Posterior vena cava (tissue), 2 donors: ENCODE measurements around the gene ST14. TPM values are rescaled to one million over a fixed set of nuclear protein-coding genes. Genes with fewer than 3 reads are reported as not detected.
A peak's percentile ranks its signal among the peaks of the same experiment; 100 is the strongest.
"Not testable (repeated sequence)": the region's sequence is repeated elsewhere in the genome, so short reads cannot be mapped to it uniquely, and the experiment has no call there.

Experiments used
- DNase-seq: peaks from one replicate; pipeline ENCODE4 v3.0.0-alpha.2; 2020; ENCODE audit warnings: low spot score
- intact Hi-C, 2 donors: fragments of 100-400 bp; cut with DNase I; formaldehyde crosslinking; loops; one replicate each; pipeline versions ENCODE4 v1.14.1 to v1.14.2; 2022 to 2023
- total RNA-seq, 2 donors: library from RNA; stranded (reverse); fragmentation: NEBNext Ultra II Directional; extraction: Animal tissue kit (Norgen Biotek cat#: 25700); gene quantifications; one replicate each; pipeline ENCODE4 v1.2.1, GENCODE V29; 2021
- donor health status: DM: yes; HTN: yes; CAD: no.
- donor health status: DM: yes; HTN: yes; CAD: no.

The ST14 gene
- total RNA-seq, 2 donors from 2014 or later: 4.9 to 6.0 TPM

DNA sequence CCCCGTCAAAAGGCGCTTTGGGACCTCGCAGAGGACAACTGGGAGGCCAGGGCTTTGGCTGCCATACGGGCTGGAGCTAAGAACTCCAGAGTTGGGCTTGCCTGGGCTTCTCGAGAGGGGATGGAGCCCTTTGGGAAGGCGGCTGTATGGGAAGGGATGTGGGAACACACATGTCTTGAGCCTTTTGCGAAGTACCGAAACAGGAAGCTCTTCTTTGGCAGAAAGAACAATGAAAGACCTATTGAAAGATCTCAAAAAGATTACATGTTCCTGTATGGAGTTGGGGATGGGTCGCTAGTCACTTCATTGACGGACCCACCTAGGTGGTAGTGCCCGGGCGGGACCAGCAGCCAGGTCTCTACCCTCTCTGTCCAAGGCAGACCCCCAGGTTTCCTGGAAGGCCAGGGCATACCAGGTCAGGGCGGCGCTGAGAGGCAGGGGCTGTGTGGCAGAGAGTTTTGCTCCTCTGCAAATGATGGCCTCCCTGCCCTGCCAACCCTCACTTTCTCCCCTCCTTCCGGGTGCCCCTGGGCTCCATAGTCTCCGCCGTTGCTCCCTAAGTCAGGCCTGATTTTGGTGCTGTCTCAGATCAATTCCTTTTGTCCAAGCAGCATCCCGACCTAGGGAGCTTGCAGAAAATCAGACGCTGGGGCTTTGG, 1.0 kb downstream of the ST14 start:
- no peak for DNase-seq
- intact Hi-C loops: no loop called here

DNA sequence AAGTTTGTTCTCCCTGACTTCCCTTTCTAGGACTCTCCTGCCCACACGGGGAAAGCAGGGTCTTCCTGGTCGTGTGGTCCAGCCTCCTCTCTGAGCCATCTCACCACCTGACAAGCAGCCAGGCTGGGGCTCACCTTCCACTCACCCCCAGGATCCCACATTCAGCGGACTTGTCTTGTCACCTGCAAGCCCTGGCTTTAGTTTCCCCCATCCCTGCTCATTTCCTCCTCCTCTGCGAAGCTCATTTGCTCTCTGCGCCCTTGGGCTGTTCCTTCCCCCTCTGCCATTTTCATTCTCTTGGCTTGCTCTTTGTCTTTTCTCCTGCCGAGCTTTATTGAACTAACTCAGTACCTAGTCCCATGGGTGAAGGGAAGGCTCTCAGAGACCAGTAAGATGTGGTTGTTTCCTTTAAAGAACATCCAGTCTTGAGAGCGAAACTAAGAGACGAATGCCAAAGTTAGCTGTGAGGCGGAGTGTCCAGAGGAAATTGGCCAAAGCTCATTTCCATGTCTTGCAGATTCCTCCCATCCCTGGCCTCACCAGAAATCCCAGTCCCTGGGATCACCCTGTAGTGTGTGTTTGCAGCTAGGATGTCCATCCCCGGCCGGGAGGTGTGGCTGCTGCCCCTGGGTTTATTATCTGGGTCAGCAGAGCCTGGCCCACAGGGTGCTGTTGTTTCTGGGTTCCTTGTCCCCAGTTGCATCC, 2.0 kb downstream of the ST14 start:
- DNase-seq: no peak
- intact Hi-C loops: no loop called here

DNA sequence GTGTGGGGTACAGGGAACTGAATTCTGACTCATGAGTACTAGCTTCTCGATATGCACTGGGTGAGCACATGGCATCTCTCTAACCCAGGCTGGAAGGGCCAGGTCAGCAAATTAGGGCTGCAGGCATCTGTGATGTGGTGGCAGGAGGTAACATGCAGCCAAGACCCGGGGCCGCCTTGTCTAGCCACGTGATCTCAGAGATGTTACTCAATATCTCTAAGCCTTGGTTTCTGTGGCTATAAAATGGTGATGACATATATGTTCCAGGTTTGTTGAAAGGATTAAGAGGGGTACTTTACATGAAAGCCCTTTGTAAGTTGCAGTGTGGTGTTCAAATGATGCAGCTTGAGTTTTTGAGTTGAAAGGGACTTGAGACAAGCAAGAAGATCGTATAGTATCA, 3.2 kb downstream of the ST14 start:
- DNase-seq: no peak
- intact Hi-C loops: no loop called here

DNA sequence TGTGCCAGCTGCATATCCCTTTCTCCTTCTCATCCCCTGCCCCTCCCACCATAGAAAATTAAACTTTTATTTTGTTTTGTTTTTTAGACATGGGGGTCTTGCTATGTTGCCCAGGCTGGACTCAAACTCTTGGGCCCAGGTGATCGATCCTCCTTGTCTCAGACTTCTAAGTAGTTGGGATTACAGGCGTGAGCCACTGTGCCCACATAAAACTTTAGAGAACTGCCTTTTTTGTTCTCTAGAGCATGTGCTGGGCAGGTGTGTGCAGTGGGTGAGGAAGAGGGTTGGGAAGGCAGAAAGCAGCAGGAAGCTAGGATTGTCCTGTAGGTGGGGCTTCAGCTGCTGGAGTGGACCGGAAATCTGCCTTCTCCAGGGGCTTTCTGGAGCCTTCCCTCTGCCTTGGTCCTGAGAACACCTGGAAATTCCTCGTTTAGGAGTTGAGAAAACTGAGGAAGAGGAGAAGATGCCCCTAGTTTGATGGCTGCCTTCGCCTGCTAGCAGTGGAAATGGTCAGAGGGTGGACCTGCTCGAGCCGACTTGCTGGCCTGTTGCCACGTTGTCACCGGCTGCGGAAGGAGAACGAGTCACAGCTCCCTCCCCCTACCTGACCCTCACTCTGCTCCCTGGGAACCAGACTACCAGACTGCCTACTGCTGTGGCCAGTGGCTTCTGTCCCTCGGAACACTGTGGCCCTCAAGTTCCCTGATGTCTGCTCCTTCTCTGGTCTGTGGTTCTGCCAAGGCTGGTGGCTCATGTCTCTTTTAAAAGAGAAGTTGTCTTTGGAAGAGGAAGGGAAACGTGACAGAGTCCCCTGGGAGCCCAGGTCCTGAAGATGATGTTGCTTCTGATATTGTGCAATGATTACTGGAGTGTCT, 4.0 kb downstream of the ST14 start:
- DNase-seq: no peak
- intact Hi-C loops: no loop called here

DNA sequence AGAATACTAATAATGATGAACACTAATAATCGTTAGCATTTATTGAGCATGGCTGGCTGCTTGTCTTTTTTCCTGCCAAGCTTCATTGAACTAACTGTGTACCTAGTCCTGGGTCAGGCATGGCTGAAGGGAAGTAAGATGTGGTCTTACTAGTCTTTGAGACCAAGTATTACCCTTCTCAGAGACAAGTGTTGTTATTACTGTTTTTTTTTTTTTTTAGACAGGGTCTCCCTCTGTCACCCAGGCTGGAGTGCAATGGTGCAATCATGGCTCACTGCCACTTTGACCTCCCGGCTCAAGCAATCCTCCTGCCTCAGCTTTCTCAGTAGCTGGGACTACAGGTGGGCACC, 4.6 kb downstream of the ST14 start:
- no peak for DNase-seq
- intact Hi-C loops: no loop called here

- intact Hi-C loops: no loop called here
Measured at GRCh38 chr11:130165601-130166456, 6.2 kb downstream of the ST14 start.

DNA sequence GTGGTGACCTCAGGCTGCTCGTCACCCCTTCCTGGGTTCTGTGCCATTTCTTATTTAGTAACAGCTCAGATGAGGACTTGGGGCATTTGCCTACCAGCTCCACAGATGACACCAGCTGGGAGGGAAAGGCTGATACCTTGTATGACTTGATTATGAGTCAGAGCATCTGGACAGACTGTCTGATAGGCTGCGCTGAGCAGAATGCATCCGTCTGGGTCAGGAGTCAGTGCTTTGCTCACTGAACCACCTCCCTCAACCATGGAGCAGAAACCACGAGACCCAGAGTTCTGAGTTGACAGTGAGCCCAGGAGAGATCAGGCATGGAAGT, 6.8 kb downstream of the ST14 start:
- intact Hi-C loops: no loop called here
- peak; percentile 78 for DNase-seq

More at GRCh38 chr11:130165601-130166456, 6.2 kb downstream of the ST14 start:
- peak; percentile 11 for DNase-seq

DNA sequence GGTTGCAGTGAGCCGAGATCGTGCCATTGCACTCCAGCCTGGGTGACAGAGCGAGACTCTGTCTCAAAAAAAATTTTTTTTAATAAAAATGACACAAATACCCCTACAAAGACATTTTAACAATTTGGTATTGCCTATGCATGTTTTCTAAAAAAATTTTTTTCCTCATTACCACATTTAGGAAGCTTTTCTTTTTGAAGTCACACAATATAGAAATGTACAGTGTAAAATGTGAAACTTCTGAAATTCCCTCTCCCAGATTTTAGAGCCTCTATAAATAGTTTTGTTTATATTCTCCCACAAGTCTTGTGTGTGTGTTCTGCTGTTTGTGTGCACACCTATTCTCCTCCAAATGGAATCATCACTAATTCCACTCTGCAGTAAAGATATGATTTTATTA, 7.6 kb downstream of the ST14 start:
- intact Hi-C loops: no loop called here
- DNase-seq: no peak

- intact Hi-C loops: no loop called here
- peak; percentile 12 for DNase-seq
Measured at GRCh38 chr11:130168105-130168504, 8.5 kb downstream of the ST14 start.

GRCh38 chr11:130170345-130170744, 10.8 kb downstream of the ST14 start:
- peak; percentile 29 for DNase-seq
- intact Hi-C loops: no loop called here

DNA sequence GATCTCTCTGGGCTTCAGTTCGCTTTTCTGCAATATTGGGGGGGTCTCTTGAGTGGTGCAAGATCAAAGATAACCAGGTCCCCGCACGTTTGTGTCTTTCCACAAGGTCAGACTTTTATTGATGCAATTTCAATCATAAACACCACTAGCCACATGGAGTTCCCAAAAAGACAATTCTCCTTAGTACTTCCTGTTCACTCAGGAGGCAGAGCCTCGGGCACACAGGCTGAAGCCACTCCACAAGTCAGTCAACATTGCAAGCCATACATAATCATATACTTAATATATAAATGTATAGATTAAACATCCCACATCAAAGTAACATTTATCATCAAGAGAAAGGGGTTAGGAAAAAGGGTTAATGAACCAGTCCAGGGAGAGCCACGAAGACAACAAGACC, 12.0 kb downstream of the ST14 start:
- DNase-seq: no peak
- intact Hi-C loops: no loop called here

GRCh38 chr11:130172001-130172400, 12.4 kb downstream of the ST14 start:
- DNase-seq, intact Hi-C loops: not testable (repeated sequence)

- no peak for DNase-seq
- intact Hi-C loops: no loop called here
Measured at GRCh38 chr11:130174642-130175041, 15.1 kb downstream of the ST14 start.

GRCh38 chr11:130175898-130176297, 16.3 kb downstream of the ST14 start:
- intact Hi-C loops: no loop called here

GRCh38 chr11:130177782-130178181, 18.2 kb downstream of the ST14 start:
- intact Hi-C loops: no loop called here
- no peak for DNase-seq

More at GRCh38 chr11:130175898-130176297, 16.3 kb downstream of the ST14 start:
- no peak for DNase-seq

- DNase-seq: no peak
- intact Hi-C loops: no loop called here
Measured at GRCh38 chr11:130178441-130179339, 19.1 kb downstream of the ST14 start.

- no peak for DNase-seq
- intact Hi-C loops: no loop called here
Measured at GRCh38 chr11:130179396-130180306, 20.1 kb downstream of the ST14 start.
